GM23338 (cell line): ENCODE results near the gene TRIM22.

ENCODE experiments used
- EZH2 ChIP-seq: fragments of 200-600 bp; sonication (generic); IDR thresholded peaks from one replicate; pipeline ENCODE4 v1.8.0; 2017; ENCODE audit warnings: antibody characterized with exemption, mild to moderate bottlenecking, low read depth; ENCODE audit not compliant: unreplicated experiment
- EZH2phosphoT487 ChIP-seq: fragments of 200-600 bp; sonication (generic); IDR thresholded peaks from one replicate; pipeline ENCODE4 v1.8.1; 2018; ENCODE audit warnings: antibody characterized with exemption; ENCODE audit not compliant: unreplicated experiment
- JUNB ChIP-seq: IDR thresholded peaks from one replicate; pipeline ENCODE4 v1.6.1; 2016; ENCODE audit warnings: antibody characterized with exemption; ENCODE audit not compliant: unreplicated experiment
- POLR2AphosphoS5 ChIP-seq: IDR thresholded peaks from 2 replicates; pipeline ENCODE4 v1.6.1; 2016; ENCODE audit warnings: antibody characterized with exemption, low read depth
- TF ChIP-seq, protein P1 (sequence below), 2 experiments: fragments of 200-600 bp in 1 of 2; sonication (generic) in 1 of 2; conservative IDR thresholded peaks; 2 replicates each; pipeline versions ENCODE4 v1.5.1 to v1.6.1; 2016 to 2017; ENCODE audit warnings: antibody characterized with exemption in 2 of 2, low read depth in 2 of 2, mild to moderate bottlenecking in 2 of 2, moderate library complexity in 1 of 2

DNA sequence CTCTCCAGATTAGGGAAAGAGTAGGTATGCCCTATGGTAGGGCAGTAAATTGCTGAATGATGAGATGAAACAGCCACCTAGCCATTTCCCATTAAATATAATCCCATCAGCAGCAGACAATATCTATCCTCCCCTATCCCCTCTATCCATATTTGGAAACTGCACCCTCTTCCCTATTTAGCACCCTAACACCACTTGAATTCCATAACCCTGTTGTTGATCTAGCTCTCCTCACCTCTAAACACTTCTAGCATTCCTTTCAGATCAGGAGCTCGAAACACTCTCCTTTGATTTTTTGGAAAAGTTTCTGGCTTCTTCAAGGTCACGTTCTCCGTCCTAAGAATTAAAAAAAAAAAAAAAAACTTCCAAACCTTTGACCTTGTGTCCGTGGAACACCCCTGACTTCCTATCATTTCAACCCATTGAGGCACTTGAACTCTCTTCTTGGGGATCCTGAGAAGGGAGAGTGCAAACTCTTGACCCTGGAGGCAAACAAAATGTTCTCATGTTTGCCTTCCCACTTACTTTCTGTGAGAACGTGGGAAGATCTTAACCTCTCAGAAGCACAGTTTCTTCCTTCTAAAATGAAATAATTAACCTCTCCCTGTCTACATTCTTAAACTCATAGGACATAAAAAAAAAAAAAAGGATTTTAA is 23.7 kb upstream of the TRIM22 start:
- TF ChIP-seq, protein P1, sequence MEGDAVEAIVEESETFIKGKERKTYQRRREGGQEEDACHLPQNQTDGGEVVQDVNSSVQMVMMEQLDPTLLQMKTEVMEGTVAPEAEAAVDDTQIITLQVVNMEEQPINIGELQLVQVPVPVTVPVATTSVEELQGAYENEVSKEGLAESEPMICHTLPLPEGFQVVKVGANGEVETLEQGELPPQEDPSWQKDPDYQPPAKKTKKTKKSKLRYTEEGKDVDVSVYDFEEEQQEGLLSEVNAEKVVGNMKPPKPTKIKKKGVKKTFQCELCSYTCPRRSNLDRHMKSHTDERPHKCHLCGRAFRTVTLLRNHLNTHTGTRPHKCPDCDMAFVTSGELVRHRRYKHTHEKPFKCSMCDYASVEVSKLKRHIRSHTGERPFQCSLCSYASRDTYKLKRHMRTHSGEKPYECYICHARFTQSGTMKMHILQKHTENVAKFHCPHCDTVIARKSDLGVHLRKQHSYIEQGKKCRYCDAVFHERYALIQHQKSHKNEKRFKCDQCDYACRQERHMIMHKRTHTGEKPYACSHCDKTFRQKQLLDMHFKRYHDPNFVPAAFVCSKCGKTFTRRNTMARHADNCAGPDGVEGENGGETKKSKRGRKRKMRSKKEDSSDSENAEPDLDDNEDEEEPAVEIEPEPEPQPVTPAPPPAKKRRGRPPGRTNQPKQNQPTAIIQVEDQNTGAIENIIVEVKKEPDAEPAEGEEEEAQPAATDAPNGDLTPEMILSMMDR (conservative IDR thresholded peaks at IDR 0.05; ENCODE audit: low read depth in 2 of 2): no peak
- TF ChIP-seq EZH2 (no peak), EZH2phosphoT487 (no peak), POLR2AphosphoS5 (no peak), JUNB (no peak)
